IPS-11a (cell line): ENCODE data around the gene KSR2.

Source experiments
- H3K4me3 ChIP-seq: one replicate; pipeline ENCODE4 v1.5.1; 2013; ENCODE audit warnings: low read depth, low read length, control low read depth

The KSR2 gene

GRCh38 chr12:117587631-117588287, 381.0 kb downstream of the KSR2 start:
- no peak overlapping the region for H3K4me3 ChIP-seq

- no peak overlapping the region for H3K4me3 ChIP-seq
These were observed 385.0 kb downstream of the KSR2 start for GRCh38 chr12:117583677-117584225.

- no peak overlapping the region for H3K4me3 ChIP-seq
These were observed 385.7 kb downstream of the KSR2 start for GRCh38 chr12:117583092-117583491.

- H3K4me3 ChIP-seq: no peak overlapping the region
These were observed 386.5 kb downstream of the KSR2 start for GRCh38 chr12:117582135-117582784.

GRCh38 chr12:117580718-117581062, 388.1 kb downstream of the KSR2 start:
- no peak overlapping the region for H3K4me3 ChIP-seq

- H3K4me3 ChIP-seq: no peak overlapping the region
These were observed 388.6 kb downstream of the KSR2 start for GRCh38 chr12:117580015-117580717.

- no peak overlapping the region for H3K4me3 ChIP-seq
These were observed 391.6 kb downstream of the KSR2 start for GRCh38 chr12:117577122-117577657.

GRCh38 chr12:117576053-117576452, 392.7 kb downstream of the KSR2 start:
- H3K4me3 ChIP-seq: no peak overlapping the region

- no peak overlapping the region for H3K4me3 ChIP-seq
These were observed 394.1 kb downstream of the KSR2 start for GRCh38 chr12:117574655-117575054.

- H3K4me3 ChIP-seq: no peak overlapping the region
These were observed 396.0 kb downstream of the KSR2 start for GRCh38 chr12:117572755-117573154.

GRCh38 chr12:117571321-117571720, 397.5 kb downstream of the KSR2 start:
- no peak overlapping the region for H3K4me3 ChIP-seq

GRCh38 chr12:117570608-117571007, 398.2 kb downstream of the KSR2 start:
- no peak overlapping the region for H3K4me3 ChIP-seq

- H3K4me3 ChIP-seq: no peak overlapping the region
These were observed 401.1 kb downstream of the KSR2 start for GRCh38 chr12:117567644-117568216.

- no peak overlapping the region for H3K4me3 ChIP-seq
These were observed 403.9 kb downstream of the KSR2 start for GRCh38 chr12:117564881-117565280.

- H3K4me3 ChIP-seq: no peak overlapping the region
These were observed 405.1 kb downstream of the KSR2 start for GRCh38 chr12:117563706-117564105.

- no peak overlapping the region for H3K4me3 ChIP-seq
These were observed 405.8 kb downstream of the KSR2 start for GRCh38 chr12:117563007-117563406.

- no peak overlapping the region for H3K4me3 ChIP-seq
These were observed 406.8 kb downstream of the KSR2 start for GRCh38 chr12:117561990-117562389.

- no peak overlapping the region for H3K4me3 ChIP-seq
These were observed 408.8 kb downstream of the KSR2 start for GRCh38 chr12:117559978-117560377.

- H3K4me3 ChIP-seq: no peak overlapping the region
These were observed 412.9 kb downstream of the KSR2 start for GRCh38 chr12:117555889-117556288.

GRCh38 chr12:117552971-117553370, 415.8 kb downstream of the KSR2 start:
- H3K4me3 ChIP-seq: no peak overlapping the region

GRCh38 chr12:117551665-117552064, 417.1 kb downstream of the KSR2 start:
- no peak overlapping the region for H3K4me3 ChIP-seq
